ENCODE data around the gene NAA60. TPM values are rescaled to one million over a fixed set of nuclear protein-coding genes. Genes with fewer than 3 reads are reported as not detected.

Gene NAA60
- total RNA-seq, 2 donors from 2014 or later, result 28.3 to 36.3 TPM

- Histone ChIP-seq H3K27ac (peak overlapping the region; percentile 41 to 60 (median 50)), H3K36me3 (replicated peaks in 1 of 2; ENCODE audit: insufficient read depth in 1 of 2, low read depth in 2 of 2) (peaks cover 0 to 6% of the 10 kb centered on the region in 2 donors), H3K4me3 (no peak overlapping the region), H3K27me3 (no peaks in the 10 kb centered on the region), H3K9me3 (no peaks in the 10 kb centered on the region), H3K4me1 (peaks cover 27% of the 10 kb centered on the region)
- TF ChIP-seq CTCF (IDR thresholded peaks at IDR 0.05) (no peak), POLR2A (IDR thresholded peaks at IDR 0.05) (no peak)
- WGBS, 2 donors, result 46 to 54% methylated on average over 6 of the region's 6 CpGs
- no peak for ATAC-seq
- no peak for DNase-seq
- intact Hi-C loops (cut with DNase I), result no loop called here
Measured at GRCh38 chr16:3518292-3518985, 75.0 kb downstream of the NAA60 start.

- peaks cover 27% of the 10 kb centered on the region for H3K4me1 ChIP-seq
- TF ChIP-seq CTCF (IDR thresholded peaks at IDR 0.05), result no peak
- TF ChIP-seq POLR2A (IDR thresholded peaks at IDR 0.05), result no peak
- H3K9me3 ChIP-seq, result no peaks in the 10 kb centered on the region
- ATAC-seq (no peak), DNase-seq (peak in 1 of 4 donors; percentile 42)
- H3K27ac ChIP-seq, result peak overlapping the region; percentile 41 to 60 (median 50)
- H3K36me3 ChIP-seq (replicated peaks in 1 of 2; ENCODE audit: insufficient read depth in 1 of 2, low read depth in 2 of 2), result peaks cover 0 to 6% of the 10 kb centered on the region in 2 donors
- H3K27me3 ChIP-seq, result no peaks in the 10 kb centered on the region
- no peak overlapping the region for H3K4me3 ChIP-seq
- intact Hi-C loops (cut with DNase I), result no loop called here
- 77 to 82% methylated on average over 7 to 8 of the region's 8 CpGs for WGBS, 2 donors
Measured at GRCh38 chr16:3518986-3519348, 75.5 kb downstream of the NAA60 start.

- H3K27me3 ChIP-seq, result no peaks in the 10 kb centered on the region
- H3K4me3 ChIP-seq, result no peak overlapping the region
- no peak for DNase-seq
- TF ChIP-seq POLR2A (IDR thresholded peaks at IDR 0.05), result no peak
- no peak for TF ChIP-seq CTCF (IDR thresholded peaks at IDR 0.05)
- ATAC-seq, result no peak
- 94 to 100% methylated on average over 2 of the region's 2 CpGs for WGBS, 2 donors
- peaks cover 27% of the 10 kb centered on the region for H3K4me1 ChIP-seq
- peaks cover 0 to 6% of the 10 kb centered on the region in 2 donors for H3K36me3 ChIP-seq (replicated peaks in 1 of 2; ENCODE audit: insufficient read depth in 1 of 2, low read depth in 2 of 2)
- peak overlapping the region in 3 of 4 donors; percentile 49 to 60 (median 50) for H3K27ac ChIP-seq
- intact Hi-C loops (cut with DNase I), result no loop called here
- no peaks in the 10 kb centered on the region for H3K9me3 ChIP-seq
Measured at GRCh38 chr16:3519581-3519980, 76.1 kb downstream of the NAA60 start.

GRCh38 chr16:3520413-3520812 lies 76.9 kb downstream of the NAA60 start:
- intact Hi-C loops (cut with DNase I), result no loop called here
- Histone ChIP-seq H3K9me3 (no peaks in the 10 kb centered on the region), H3K36me3 (replicated peaks in 1 of 2; ENCODE audit: insufficient read depth in 1 of 2, low read depth in 2 of 2) (peaks cover 0 to 10% of the 10 kb centered on the region in 2 donors), H3K27me3 (no peaks in the 10 kb centered on the region), H3K4me3 (no peak overlapping the region), H3K27ac (no peak overlapping the region), H3K4me1 (peaks cover 27% of the 10 kb centered on the region)
- ATAC-seq (no peak), DNase-seq (no peak)
- TF ChIP-seq POLR2A (IDR thresholded peaks at IDR 0.05), result no peak
- no peak for TF ChIP-seq CTCF (IDR thresholded peaks at IDR 0.05)
- WGBS, 2 donors, result 85 to 88% methylated on average over 4 of the region's 4 CpGs

GRCh38 chr16:3520841-3521240 lies 77.4 kb downstream of the NAA60 start:
- H3K36me3 ChIP-seq (replicated peaks in 1 of 2; ENCODE audit: insufficient read depth in 1 of 2, low read depth in 2 of 2), result peaks cover 0 to 8% of the 10 kb centered on the region in 2 donors
- TF ChIP-seq POLR2A (IDR thresholded peaks at IDR 0.05) (no peak), CTCF (IDR thresholded peaks at IDR 0.05) (peak in 1 of 7 experiments; percentile 17)
- no peaks in the 10 kb centered on the region for H3K9me3 ChIP-seq
- ATAC-seq (no peak), DNase-seq (peak in 2 of 4 donors; percentile 40 to 53)
- intact Hi-C loops (cut with DNase I), result no loop called here
- no peaks in the 10 kb centered on the region for H3K27me3 ChIP-seq
- no peak overlapping the region for H3K4me3 ChIP-seq
- H3K27ac ChIP-seq, result no peak overlapping the region
- peaks cover 27% of the 10 kb centered on the region for H3K4me1 ChIP-seq
- WGBS, 2 donors, result 52 to 62% methylated on average over 8 of the region's 8 CpGs

Measured in body of pancreas (tissue), 4 donors.